Osteocyte (in vitro differentiated cells): ENCODE data around the gene DDC. TPM values are rescaled to one million over a fixed set of nuclear protein-coding genes. Genes with fewer than 3 reads are reported as not detected.

ENCODE experiments used
- DNase-seq: peaks from one replicate; pipeline ENCODE4 v3.0.0; 2021; ENCODE audit warnings: mixed read lengths; ENCODE audit not compliant: unreplicated experiment; ENCODE audit errors: extremely low spot score
- H3K27ac Mint-ChIP-seq: one replicate; pipeline ENCODE4 v1.8.0; 2021; ENCODE audit warnings: mild to moderate bottlenecking, mixed read lengths; ENCODE audit not compliant: unreplicated experiment
- H3K27me3 Mint-ChIP-seq: one replicate; pipeline ENCODE4 v1.8.0; 2021; ENCODE audit warnings: mixed read lengths; ENCODE audit not compliant: unreplicated experiment
- H3K36me3 Mint-ChIP-seq: one replicate; pipeline ENCODE4 v1.8.0; 2021; ENCODE audit warnings: mixed read lengths; ENCODE audit not compliant: unreplicated experiment
- H3K4me1 Mint-ChIP-seq: one replicate; pipeline ENCODE4 v1.8.0; 2021; ENCODE audit warnings: mixed read lengths; ENCODE audit not compliant: unreplicated experiment
- H3K4me3 Mint-ChIP-seq: one replicate; pipeline ENCODE4 v1.8.0; 2021; ENCODE audit warnings: mild to moderate bottlenecking, moderate library complexity, mixed read lengths; ENCODE audit not compliant: unreplicated experiment
- H3K9me3 Mint-ChIP-seq: one replicate; pipeline ENCODE4 v1.8.0; 2021; ENCODE audit warnings: mixed read lengths; ENCODE audit not compliant: unreplicated experiment
- total RNA-seq: library from RNA; stranded (reverse); gene quantifications from 2 replicates; pipeline ENCODE4 v1.2.1, GENCODE V29; 2021
- TF ChIP-seq, protein P1 (sequence below): fragments of 200-600 bp; sonication (generic); IDR thresholded peaks from 2 replicates; pipeline ENCODE4 v1.5.0; 2021; ENCODE audit warnings: antibody characterized with exemption, mild to moderate bottlenecking, moderate library complexity

Gene DDC
- total RNA-seq, 1 donor from 2014 or later, result not detected

DNA sequence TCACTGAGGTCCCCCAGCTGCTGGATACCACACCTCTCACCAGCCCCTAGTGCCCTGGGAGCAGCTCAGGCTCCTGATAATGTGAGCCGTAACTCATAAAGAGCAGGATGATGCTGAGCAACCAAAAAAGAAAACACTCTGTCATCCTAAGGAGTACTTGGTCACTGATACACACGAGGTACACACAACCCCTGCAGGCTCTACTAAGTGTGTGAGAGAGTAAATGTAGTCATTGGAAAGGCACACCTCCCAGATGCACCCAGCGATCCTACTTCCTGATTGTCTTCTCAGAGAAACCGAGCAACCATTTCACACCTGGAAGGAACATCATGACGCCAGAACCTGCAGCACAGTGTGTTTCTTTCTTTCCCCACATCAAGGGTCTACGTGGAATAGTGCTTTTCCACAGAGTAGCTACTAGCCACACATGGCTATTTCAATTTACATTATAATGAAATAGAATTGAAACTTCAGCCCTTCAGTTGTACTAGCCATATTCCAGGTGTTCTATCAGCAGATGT, 149.3 kb downstream of the DDC start:
- H3K4me3 Mint-ChIP-seq, result no peak overlapping the region
- DNase-seq, result no peak
- no peaks in the 10 kb centered on the region for H3K36me3 Mint-ChIP-seq
- peaks cover 3% of the 10 kb centered on the region for H3K27me3 Mint-ChIP-seq
- H3K9me3 Mint-ChIP-seq, result no peaks in the 10 kb centered on the region
- H3K4me1 Mint-ChIP-seq, result no peaks in the 10 kb centered on the region
- TF ChIP-seq, protein P1, sequence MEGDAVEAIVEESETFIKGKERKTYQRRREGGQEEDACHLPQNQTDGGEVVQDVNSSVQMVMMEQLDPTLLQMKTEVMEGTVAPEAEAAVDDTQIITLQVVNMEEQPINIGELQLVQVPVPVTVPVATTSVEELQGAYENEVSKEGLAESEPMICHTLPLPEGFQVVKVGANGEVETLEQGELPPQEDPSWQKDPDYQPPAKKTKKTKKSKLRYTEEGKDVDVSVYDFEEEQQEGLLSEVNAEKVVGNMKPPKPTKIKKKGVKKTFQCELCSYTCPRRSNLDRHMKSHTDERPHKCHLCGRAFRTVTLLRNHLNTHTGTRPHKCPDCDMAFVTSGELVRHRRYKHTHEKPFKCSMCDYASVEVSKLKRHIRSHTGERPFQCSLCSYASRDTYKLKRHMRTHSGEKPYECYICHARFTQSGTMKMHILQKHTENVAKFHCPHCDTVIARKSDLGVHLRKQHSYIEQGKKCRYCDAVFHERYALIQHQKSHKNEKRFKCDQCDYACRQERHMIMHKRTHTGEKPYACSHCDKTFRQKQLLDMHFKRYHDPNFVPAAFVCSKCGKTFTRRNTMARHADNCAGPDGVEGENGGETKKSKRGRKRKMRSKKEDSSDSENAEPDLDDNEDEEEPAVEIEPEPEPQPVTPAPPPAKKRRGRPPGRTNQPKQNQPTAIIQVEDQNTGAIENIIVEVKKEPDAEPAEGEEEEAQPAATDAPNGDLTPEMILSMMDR, result no peak
- no peak overlapping the region for H3K27ac Mint-ChIP-seq

DNA sequence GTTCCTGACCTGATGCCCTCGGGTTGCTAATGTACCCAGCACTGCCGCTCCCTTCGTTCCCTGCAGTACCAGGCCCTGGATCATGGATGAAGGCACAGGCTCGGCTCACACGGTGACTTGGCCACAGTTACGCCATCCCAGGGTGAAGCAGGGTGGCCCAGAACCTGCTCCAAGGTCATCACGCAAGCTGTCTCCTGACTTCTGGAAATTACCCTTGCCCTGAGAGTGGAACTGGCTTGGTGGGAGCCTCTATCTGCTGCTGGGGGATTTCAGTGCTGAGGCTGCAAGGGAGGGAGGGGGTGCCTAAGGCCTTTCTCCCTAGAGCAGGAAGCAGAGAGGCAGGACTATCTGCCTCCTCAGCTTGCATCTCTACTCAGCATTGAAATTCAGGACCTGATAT, 151.6 kb downstream of the DDC start:
- H3K27ac Mint-ChIP-seq, result no peak overlapping the region
- TF ChIP-seq, protein P1, result no peak
- no peaks in the 10 kb centered on the region for H3K9me3 Mint-ChIP-seq
- no peak for DNase-seq
- no peaks in the 10 kb centered on the region for H3K36me3 Mint-ChIP-seq
- H3K4me1 Mint-ChIP-seq, result no peaks in the 10 kb centered on the region
- H3K27me3 Mint-ChIP-seq, result peaks cover 3% of the 10 kb centered on the region
- H3K4me3 Mint-ChIP-seq, result no peak overlapping the region

DNA sequence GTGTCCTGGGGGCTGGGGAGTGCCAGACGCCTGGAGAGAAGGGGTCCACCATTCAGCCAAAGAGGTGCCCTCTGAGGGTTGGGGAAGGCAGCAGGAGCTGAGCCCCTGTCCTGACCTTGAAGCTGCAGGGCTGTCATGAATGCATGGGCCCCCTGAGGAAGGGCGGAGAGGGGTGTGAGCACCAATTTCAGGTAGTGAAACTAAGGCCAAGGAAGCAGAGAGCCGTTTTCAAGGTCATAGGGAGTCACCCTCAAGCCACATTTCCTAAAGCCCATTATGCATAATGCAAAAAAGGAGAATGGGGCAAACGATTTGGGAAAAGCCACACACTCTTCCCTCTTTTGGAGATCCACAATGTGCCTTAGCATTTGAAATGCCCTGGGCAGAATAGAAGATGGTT, 152.2 kb downstream of the DDC start:
- Mint-ChIP-seq H3K27ac (no peak overlapping the region), H3K9me3 (no peaks in the 10 kb centered on the region), H3K4me1 (no peaks in the 10 kb centered on the region), H3K4me3 (no peak overlapping the region), H3K36me3 (no peaks in the 10 kb centered on the region), H3K27me3 (peaks cover 3% of the 10 kb centered on the region)
- TF ChIP-seq, protein P1, result no peak
- no peak for DNase-seq

DNA sequence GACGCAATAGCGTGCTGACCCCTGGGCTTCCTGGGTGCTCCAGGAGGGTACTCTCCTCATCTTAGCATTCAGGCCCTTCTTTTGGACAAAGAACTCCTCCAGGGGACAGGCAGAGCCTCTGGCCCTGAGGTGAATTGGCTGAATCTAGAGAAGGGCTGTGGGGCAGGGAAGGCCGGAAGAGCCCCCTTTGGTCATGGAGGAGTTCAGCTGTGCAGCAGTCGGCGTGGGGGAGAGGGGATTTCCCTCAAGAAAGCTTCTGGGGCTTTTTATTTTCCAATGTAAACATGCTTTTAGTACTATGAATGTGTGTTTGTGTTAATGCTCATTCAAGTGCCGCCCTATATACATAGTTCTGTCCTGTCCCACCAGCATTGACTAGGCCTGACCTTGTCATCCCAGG, 153.9 kb downstream of the DDC start:
- H3K4me3 Mint-ChIP-seq, result no peak overlapping the region
- TF ChIP-seq, protein P1, result no peak

DNA sequence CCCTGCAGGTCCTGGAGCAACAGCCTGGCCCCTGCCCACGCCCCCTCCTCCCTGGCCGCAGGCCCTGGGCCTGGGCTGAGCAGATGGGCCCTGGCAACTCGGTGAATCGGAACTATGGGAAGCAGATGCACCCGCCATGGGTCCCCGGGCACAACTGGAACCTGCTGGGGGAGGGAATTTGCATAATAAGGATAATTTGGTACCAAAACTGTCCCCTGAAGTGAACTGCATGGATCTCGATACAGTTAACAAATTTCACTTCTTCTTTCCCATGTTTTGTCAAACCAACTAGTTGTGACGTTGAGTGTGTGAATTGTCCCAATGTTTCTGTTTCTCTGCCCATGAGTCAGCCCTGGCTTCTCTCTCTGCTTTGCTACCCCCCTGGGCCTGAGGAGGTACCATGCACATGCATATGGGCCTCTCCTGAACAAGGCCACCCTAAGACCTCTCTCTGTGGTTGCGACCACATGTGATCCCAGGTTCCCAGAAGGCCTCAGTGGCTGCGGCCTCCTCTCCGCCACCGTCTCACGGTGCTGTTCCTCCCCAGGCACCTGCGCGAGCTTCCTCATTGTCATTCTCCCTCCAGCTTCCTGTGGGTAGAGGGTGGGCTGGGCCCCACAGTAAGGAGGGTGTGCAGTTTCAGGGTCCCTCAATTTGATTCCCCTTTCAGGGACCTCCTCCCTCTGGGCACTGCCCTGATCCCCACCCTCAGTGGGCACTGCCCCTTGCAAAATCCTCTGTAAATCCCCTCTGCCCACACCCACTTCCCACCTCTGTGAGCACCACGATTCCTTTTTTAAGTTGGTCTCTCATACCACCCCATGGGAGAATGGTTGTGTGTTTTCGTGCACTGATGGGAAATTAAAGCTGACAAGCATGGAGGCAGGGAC, 155.1 kb downstream of the DDC start:
- Mint-ChIP-seq H3K36me3 (no peaks in the 10 kb centered on the region), H3K4me1 (no peaks in the 10 kb centered on the region), H3K4me3 (no peak overlapping the region), H3K27ac (no peak overlapping the region), H3K9me3 (no peaks in the 10 kb centered on the region), H3K27me3 (peaks cover 5% of the 10 kb centered on the region)
- TF ChIP-seq, protein P1, result no peak
- DNase-seq, result no peak

More for the DNA sequence above, 153.9 kb downstream of the DDC start:
- no peak for DNase-seq
- Mint-ChIP-seq H3K9me3 (no peaks in the 10 kb centered on the region), H3K27me3 (peaks cover 4% of the 10 kb centered on the region), H3K4me1 (no peaks in the 10 kb centered on the region), H3K36me3 (no peaks in the 10 kb centered on the region), H3K27ac (no peak overlapping the region)
